ENCODE results near the gene LRRC28. TPM values are rescaled to one million over a fixed set of nuclear protein-coding genes. Genes with fewer than 3 reads are reported as not detected.

Gene LRRC28
- total and polyA plus RNA-seq, 9 of the 15 experiments (the other 6 are each of a cell fraction or from before 2014, with no cell fraction given) = 5.5 to 17.4 (median 7.9) TPM

GRCh38 chr15:99335508-99335907, 84.2 kb downstream of the LRRC28 start:
- Histone ChIP-seq H3K36me3 (ENCODE audit: control insufficient read depth, insufficient read depth, low read length) (no peaks in the 10 kb centered on the region), H3K4me2 (ENCODE audit: insufficient read depth, low read length) (no peak overlapping the region), H2AFZ (ENCODE audit: low read depth, low read length) (no peak overlapping the region), H3K27ac (ENCODE audit: extremely low read depth, low read depth, low read length) (no peak overlapping the region), H3K9ac (ENCODE audit: insufficient read depth in 1 of 2, low read depth in 2 of 2, low read length in 2 of 2) (no peak overlapping the region), H3K79me2 (ENCODE audit: control insufficient read depth, insufficient read depth, low read length) (no peaks in the 10 kb centered on the region), H3K4me1 (replicated peaks in 1 of 2; ENCODE audit: control insufficient read depth in 2 of 2, insufficient read depth in 2 of 2, low read length in 2 of 2) (no peaks in the 10 kb centered on the region), H3K9me3 (replicated peaks; ENCODE audit: control insufficient read depth, insufficient read depth, low read depth, low read length) (no peaks in the 10 kb centered on the region), H3K27me3 (ENCODE audit: control insufficient read depth in 2 of 2, insufficient read depth in 2 of 2, low read length in 2 of 2) (no peaks in the 10 kb centered on the region), H4K20me1 (replicated peaks; ENCODE audit: control insufficient read depth, insufficient read depth, low read length) (no peaks in the 10 kb centered on the region), H3K4me3 (no peak overlapping the region), H3K9me1 (ENCODE audit: control insufficient read depth, insufficient read depth, low read length) (no peaks in the 10 kb centered on the region)
- TF ChIP-seq ZNF274 (IDR thresholded peaks at IDR 0.05; ENCODE audit: borderline replicate concordance, low read depth, low read length) (no peak), GATAD2B (IDR thresholded peaks at IDR 0.05; ENCODE audit: borderline replicate concordance) (no peak), HINFP (tag; conservative IDR thresholded peaks at IDR 0.05; ENCODE audit: low read depth) (no peak), ELK3 (CRISPR knock-in tag; IDR thresholded peaks at IDR 0.05) (no peak), HMG20B (CRISPR knock-in tag; IDR thresholded peaks at IDR 0.05) (no peak), ARID2 (IDR thresholded peaks at IDR 0.05) (no peak), TOE1 (IDR thresholded peaks at IDR 0.05; ENCODE audit: borderline replicate concordance) (no peak), TOE1 (CRISPR knock-in tag; IDR thresholded peaks at IDR 0.05; ENCODE audit: borderline replicate concordance, low read depth) (no peak), CBX3 (IDR thresholded peaks at IDR 0.05; ENCODE audit: borderline replicate concordance in 1 of 2, low read length in 2 of 2) (no peak), DEAF1 (CRISPR knock-in tag; IDR thresholded peaks at IDR 0.05) (no peak)
- TF ChIP-seq, protein P1, sequence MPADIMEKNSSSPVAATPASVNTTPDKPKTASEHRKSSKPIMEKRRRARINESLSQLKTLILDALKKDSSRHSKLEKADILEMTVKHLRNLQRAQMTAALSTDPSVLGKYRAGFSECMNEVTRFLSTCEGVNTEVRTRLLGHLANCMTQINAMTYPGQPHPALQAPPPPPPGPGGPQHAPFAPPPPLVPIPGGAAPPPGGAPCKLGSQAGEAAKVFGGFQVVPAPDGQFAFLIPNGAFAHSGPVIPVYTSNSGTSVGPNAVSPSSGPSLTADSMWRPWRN (IDR thresholded peaks at IDR 0.05; ENCODE audit: low read depth) = no peak
- ATAC-seq (no peak), DNase-seq (ENCODE audit: extremely low read depth in 1 of 4, low spot score in 3 of 4) (no peak), FAIRE-seq (no peak)
- ChIA-PET POLR2A (no interaction called here), CTCF (ENCODE audit: low intra/inter-chr PET ratio) (no interaction called here)
- no TSS peak for BruUV-seq (replicated peaks)
- intact Hi-C loops (cut with micrococcal nuclease) = no loop called here
- in situ Hi-C loops (cut with MboI) = no loop called here

Measured in K562 (cell line).